ENCODE results near the gene ORC6. TPM values are rescaled to one million over a fixed set of nuclear protein-coding genes. Genes with fewer than 3 reads are reported as not detected.

ORC6 gene
- total RNA-seq, 1 experiment from 2014 or later, result 76.1 TPM

DNA sequence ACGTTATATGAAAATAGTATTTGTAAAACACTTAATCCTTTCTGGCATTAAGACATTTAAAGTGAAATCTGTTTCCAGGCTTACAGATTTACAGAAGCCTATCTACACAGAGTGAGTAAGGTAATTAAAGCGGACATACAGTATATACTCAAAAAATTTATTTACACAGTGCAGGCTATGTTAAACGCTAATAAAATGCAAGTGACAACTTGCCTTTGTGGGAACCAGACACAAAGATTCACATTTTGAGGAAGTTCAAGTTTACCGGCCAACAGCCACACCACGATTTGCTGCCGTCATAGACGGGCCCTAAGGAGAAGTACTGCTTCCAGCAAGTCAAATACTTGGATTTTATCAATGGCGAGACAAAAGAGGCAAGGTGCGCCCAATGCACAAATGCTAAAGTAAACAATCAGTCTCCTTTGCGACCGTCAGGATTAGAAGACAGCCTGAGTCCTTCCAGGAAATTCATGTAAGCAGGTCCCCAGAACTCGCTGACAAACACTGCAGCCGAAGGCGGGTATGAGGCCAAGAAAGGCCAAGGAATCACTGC is 1.3 kb upstream of the ORC6 start:
- ChIA-PET CTCF (no interaction called here), POLR2A (no interaction called here)
- Mint-ChIP-seq H3K9me3 (no peaks in the 10 kb centered on the region), H3K4me1 (peaks cover 40% of the 10 kb centered on the region), H3K27ac (peak overlapping the region; percentile 95), H3K27me3 (ENCODE audit: low read depth) (no peaks in the 10 kb centered on the region), H3K4me3 (no peak overlapping the region), H3K36me3 (peaks cover 23% of the 10 kb centered on the region)
- ATAC-seq (no peak), DNase-seq (ENCODE audit: low spot score) (no peak)
- TF ChIP-seq, protein P1, sequence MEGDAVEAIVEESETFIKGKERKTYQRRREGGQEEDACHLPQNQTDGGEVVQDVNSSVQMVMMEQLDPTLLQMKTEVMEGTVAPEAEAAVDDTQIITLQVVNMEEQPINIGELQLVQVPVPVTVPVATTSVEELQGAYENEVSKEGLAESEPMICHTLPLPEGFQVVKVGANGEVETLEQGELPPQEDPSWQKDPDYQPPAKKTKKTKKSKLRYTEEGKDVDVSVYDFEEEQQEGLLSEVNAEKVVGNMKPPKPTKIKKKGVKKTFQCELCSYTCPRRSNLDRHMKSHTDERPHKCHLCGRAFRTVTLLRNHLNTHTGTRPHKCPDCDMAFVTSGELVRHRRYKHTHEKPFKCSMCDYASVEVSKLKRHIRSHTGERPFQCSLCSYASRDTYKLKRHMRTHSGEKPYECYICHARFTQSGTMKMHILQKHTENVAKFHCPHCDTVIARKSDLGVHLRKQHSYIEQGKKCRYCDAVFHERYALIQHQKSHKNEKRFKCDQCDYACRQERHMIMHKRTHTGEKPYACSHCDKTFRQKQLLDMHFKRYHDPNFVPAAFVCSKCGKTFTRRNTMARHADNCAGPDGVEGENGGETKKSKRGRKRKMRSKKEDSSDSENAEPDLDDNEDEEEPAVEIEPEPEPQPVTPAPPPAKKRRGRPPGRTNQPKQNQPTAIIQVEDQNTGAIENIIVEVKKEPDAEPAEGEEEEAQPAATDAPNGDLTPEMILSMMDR (IDR thresholded peaks at IDR 0.05), result 0 out of 2 replicates have a peak, but pooled peaks have one; percentile 13
- no peak for TF ChIP-seq ZNF317 (CRISPR knock-in tag; IDR thresholded peaks at IDR 0.05; ENCODE audit: borderline replicate concordance, low read depth)

DNA sequence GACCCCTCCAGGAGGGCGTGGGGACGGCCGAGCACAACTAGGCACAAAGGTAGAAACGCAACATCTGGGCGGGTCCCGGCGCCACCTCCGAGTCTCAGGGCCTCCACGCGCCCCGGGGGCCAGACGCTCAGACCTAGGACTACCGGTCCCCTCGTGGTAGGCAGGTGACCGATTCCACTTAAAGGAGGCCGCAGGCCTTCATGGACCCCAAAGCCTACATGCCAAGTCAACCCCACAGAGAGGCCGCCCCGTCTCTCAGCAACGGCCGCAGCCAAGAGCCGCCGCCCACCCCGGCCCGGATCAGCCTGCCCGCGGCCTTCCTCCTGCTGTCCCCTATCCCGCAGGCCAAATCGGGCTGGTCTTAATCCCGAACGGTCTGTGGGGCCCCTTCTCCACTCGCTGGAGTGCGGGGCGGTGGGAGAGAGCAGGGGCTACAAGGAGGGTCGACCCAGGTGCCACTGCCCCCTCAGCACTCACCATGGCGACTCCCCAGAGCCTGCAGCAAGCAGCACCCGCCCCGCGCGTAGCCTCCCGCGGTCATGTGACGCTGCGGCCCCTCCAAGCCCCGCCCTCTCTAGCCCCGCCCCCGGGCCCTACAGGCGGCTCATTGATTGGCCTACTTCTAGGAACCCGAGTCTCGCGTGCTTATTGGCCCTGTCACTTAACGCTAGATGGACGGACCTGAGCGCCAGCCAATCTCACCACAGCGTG is 650 bp upstream of the ORC6 start, which contains the start of gene VPS35:
TSS of gene VPS35 (minus strand) at position 525 of the 711 bp plus-strand sequence. CDS start at position 480, 45 bp downstream.
- CTCF ChIA-PET, result interaction anchor here (1.2 kb wide), 1 partner anchor 15 kb away, joined by 7 read pairs; no protein-coding TSS in a partner anchor
- ATAC-seq, result peak; percentile 94
- peaks cover 40% of the 10 kb centered on the region for H3K4me1 Mint-ChIP-seq
- peak within 1 kb of the TSS; percentile 95 for H3K27ac Mint-ChIP-seq
- H3K9me3 Mint-ChIP-seq, result no peaks in the 10 kb centered on the region
- no peak within 1 kb of the TSS for H3K4me3 Mint-ChIP-seq
- no peaks in the 10 kb centered on the region for H3K27me3 Mint-ChIP-seq (ENCODE audit: low read depth)
- peaks cover 26% of the 10 kb centered on the region for H3K36me3 Mint-ChIP-seq
- peak; percentile 100 for DNase-seq (ENCODE audit: low spot score)
- POLR2A ChIA-PET, result interaction anchor here (0.8 kb wide), 1 partner anchor 195 kb away, joined by 3 read pairs; the partner anchor contains the start of gene GPT2
- TF ChIP-seq PRRX2 (CRISPR knock-in tag; IDR thresholded peaks at IDR 0.05) (0 out of 2 replicates have a peak, but pooled peaks have one; percentile 47), FOXP1 (CRISPR knock-in tag; IDR thresholded peaks at IDR 0.05; ENCODE audit: borderline replicate concordance) (no peak; the same call in 1 of the 2 replicates), FOXJ3 (CRISPR knock-in tag; IDR thresholded peaks at IDR 0.05; ENCODE audit: borderline replicate concordance) (no peak), CBFB (CRISPR knock-in tag; IDR thresholded peaks at IDR 0.05; ENCODE audit: low read depth) (no peak), TEAD1 (CRISPR knock-in tag; IDR thresholded peaks at IDR 0.05) (no peak), GABPB1 (CRISPR knock-in tag; IDR thresholded peaks at IDR 0.05) (0 out of 2 replicates have a peak, but pooled peaks have one; percentile 52), RORB (CRISPR knock-in tag; IDR thresholded peaks at IDR 0.05) (no peak), NR1H2 (CRISPR knock-in tag; IDR thresholded peaks at IDR 0.05) (no peak), NR3C1 (CRISPR knock-in tag; conservative IDR thresholded peaks at IDR 0.05; ENCODE audit: low read depth) (no peak), FOXK1 (CRISPR knock-in tag; IDR thresholded peaks at IDR 0.05) (peak; percentile 9; the same call in 1 of the 2 replicates), ZNF423 (CRISPR knock-in tag; IDR thresholded peaks at IDR 0.05) (no peak), NFYB (CRISPR knock-in tag; conservative IDR thresholded peaks at IDR 0.05; ENCODE audit: low read depth) (no peak), SMAD4 (CRISPR knock-in tag; IDR thresholded peaks at IDR 0.05) (no peak), TP53 (CRISPR knock-in tag; IDR thresholded peaks at IDR 0.05) (no peak), NFE2L1 (CRISPR knock-in tag; IDR thresholded peaks at IDR 0.05) (no peak)
- TF ChIP-seq, protein P2, sequence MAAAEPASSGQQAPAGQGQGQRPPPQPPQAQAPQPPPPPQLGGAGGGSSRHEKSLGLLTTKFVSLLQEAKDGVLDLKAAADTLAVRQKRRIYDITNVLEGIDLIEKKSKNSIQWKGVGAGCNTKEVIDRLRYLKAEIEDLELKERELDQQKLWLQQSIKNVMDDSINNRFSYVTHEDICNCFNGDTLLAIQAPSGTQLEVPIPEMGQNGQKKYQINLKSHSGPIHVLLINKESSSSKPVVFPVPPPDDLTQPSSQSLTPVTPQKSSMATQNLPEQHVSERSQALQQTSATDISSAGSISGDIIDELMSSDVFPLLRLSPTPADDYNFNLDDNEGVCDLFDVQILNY (CRISPR knock-in tag; IDR thresholded peaks at IDR 0.05), result 0 out of 2 replicates have a peak, but pooled peaks have one; percentile 37
- TF ChIP-seq, protein P3, sequence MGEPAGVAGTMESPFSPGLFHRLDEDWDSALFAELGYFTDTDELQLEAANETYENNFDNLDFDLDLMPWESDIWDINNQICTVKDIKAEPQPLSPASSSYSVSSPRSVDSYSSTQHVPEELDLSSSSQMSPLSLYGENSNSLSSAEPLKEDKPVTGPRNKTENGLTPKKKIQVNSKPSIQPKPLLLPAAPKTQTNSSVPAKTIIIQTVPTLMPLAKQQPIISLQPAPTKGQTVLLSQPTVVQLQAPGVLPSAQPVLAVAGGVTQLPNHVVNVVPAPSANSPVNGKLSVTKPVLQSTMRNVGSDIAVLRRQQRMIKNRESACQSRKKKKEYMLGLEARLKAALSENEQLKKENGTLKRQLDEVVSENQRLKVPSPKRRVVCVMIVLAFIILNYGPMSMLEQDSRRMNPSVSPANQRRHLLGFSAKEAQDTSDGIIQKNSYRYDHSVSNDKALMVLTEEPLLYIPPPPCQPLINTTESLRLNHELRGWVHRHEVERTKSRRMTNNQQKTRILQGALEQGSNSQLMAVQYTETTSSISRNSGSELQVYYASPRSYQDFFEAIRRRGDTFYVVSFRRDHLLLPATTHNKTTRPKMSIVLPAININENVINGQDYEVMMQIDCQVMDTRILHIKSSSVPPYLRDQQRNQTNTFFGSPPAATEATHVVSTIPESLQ (CRISPR knock-in tag; IDR thresholded peaks at IDR 0.05), result no peak
- TF ChIP-seq, protein P4, sequence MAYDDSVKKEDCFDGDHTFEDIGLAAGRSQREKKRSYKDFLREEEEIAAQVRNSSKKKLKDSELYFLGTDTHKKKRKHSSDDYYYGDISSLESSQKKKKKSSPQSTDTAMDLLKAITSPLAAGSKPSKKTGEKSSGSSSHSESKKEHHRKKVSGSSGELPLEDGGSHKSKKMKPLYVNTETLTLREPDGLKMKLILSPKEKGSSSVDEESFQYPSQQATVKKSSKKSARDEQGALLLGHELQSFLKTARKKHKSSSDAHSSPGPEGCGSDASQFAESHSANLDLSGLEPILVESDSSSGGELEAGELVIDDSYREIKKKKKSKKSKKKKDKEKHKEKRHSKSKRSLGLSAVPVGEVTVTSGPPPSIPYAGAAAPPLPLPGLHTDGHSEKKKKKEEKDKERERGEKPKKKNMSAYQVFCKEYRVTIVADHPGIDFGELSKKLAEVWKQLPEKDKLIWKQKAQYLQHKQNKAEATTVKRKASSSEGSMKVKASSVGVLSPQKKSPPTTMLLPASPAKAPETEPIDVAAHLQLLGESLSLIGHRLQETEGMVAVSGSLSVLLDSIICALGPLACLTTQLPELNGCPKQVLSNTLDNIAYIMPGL (CRISPR knock-in tag; IDR thresholded peaks at IDR 0.05), result peak; percentile 87
- TF ChIP-seq, protein P5, sequence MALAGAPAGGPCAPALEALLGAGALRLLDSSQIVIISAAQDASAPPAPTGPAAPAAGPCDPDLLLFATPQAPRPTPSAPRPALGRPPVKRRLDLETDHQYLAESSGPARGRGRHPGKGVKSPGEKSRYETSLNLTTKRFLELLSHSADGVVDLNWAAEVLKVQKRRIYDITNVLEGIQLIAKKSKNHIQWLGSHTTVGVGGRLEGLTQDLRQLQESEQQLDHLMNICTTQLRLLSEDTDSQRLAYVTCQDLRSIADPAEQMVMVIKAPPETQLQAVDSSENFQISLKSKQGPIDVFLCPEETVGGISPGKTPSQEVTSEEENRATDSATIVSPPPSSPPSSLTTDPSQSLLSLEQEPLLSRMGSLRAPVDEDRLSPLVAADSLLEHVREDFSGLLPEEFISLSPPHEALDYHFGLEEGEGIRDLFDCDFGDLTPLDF (CRISPR knock-in tag; IDR thresholded peaks at IDR 0.05), result no peak
- TF ChIP-seq, protein P6, sequence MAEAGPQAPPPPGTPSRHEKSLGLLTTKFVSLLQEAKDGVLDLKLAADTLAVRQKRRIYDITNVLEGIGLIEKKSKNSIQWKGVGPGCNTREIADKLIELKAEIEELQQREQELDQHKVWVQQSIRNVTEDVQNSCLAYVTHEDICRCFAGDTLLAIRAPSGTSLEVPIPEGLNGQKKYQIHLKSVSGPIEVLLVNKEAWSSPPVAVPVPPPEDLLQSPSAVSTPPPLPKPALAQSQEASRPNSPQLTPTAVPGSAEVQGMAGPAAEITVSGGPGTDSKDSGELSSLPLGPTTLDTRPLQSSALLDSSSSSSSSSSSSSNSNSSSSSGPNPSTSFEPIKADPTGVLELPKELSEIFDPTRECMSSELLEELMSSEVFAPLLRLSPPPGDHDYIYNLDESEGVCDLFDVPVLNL (CRISPR knock-in tag; IDR thresholded peaks at IDR 0.05; ENCODE audit: borderline replicate concordance, low read depth), result no peak
- TF ChIP-seq, protein P7, sequence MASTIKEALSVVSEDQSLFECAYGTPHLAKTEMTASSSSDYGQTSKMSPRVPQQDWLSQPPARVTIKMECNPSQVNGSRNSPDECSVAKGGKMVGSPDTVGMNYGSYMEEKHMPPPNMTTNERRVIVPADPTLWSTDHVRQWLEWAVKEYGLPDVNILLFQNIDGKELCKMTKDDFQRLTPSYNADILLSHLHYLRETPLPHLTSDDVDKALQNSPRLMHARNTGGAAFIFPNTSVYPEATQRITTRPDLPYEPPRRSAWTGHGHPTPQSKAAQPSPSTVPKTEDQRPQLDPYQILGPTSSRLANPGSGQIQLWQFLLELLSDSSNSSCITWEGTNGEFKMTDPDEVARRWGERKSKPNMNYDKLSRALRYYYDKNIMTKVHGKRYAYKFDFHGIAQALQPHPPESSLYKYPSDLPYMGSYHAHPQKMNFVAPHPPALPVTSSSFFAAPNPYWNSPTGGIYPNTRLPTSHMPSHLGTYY (CRISPR knock-in tag; IDR thresholded peaks at IDR 0.05), result no peak
